ENCODE measurements around the gene NUDT22.

The NUDT22 gene

DNA sequence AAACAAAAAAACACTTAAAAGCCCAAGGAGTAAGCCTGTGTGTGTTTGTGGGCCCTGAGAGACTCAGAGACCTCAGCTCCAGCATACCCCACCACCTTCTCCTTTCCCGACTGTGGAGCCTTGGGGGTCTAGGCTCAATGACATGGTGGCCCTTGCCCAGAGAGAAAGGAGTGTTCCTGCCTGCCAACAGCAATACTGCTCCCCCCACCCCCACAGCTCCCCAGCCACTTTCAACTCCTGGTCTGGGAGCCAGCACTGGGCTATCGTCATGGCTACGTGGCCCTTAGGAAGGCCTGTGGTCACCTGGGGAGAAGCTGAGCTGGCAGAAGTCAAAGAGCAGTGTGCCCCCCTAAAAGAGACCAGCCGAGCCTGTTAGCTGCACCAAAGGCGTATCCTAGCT, 18.0 kb downstream of the NUDT22 start:
- Histone ChIP-seq H3K4me2 (ENCODE audit: low read depth, low read length, poor library complexity, severe bottlenecking) (no peak overlapping the region), H3K9ac (ENCODE audit: low read length) (no peak overlapping the region), H3K27me3 (ENCODE audit: low read length) (no peaks in the 10 kb centered on the region), H3K9me3 (ENCODE audit: insufficient read depth, low read length) (no peaks in the 10 kb centered on the region), H3K9me2 (replicated peaks; ENCODE audit: insufficient read depth, low read length) (no peaks in the 10 kb centered on the region), H3K4me3 (ENCODE audit: insufficient read depth, low read length, poor library complexity, severe bottlenecking) (no peak overlapping the region), H3F3A (ENCODE audit: insufficient read depth) (peaks cover 54% of the 10 kb centered on the region), H3K36me3 (ENCODE audit: low read length) (no peaks in the 10 kb centered on the region), H2AFZ (ENCODE audit: low read depth, low read length, severe bottlenecking) (no peak overlapping the region), H4K20me1 (ENCODE audit: low read depth, low read length) (no peaks in the 10 kb centered on the region), H3K27ac (ENCODE audit: low read depth, low read length) (no peak overlapping the region), H3K79me2 (ENCODE audit: insufficient read depth, low read length) (peaks cover 22% of the 10 kb centered on the region)
- TF ChIP-seq EZH2phosphoT487 (conservative IDR thresholded peaks at IDR 0.05; ENCODE audit: low read length), result no peak
- TF ChIP-seq, protein P1, sequence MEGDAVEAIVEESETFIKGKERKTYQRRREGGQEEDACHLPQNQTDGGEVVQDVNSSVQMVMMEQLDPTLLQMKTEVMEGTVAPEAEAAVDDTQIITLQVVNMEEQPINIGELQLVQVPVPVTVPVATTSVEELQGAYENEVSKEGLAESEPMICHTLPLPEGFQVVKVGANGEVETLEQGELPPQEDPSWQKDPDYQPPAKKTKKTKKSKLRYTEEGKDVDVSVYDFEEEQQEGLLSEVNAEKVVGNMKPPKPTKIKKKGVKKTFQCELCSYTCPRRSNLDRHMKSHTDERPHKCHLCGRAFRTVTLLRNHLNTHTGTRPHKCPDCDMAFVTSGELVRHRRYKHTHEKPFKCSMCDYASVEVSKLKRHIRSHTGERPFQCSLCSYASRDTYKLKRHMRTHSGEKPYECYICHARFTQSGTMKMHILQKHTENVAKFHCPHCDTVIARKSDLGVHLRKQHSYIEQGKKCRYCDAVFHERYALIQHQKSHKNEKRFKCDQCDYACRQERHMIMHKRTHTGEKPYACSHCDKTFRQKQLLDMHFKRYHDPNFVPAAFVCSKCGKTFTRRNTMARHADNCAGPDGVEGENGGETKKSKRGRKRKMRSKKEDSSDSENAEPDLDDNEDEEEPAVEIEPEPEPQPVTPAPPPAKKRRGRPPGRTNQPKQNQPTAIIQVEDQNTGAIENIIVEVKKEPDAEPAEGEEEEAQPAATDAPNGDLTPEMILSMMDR (IDR thresholded peaks at IDR 0.05; ENCODE audit: insufficient read depth, low read length, poor library complexity, severe bottlenecking), result no peak

DNA sequence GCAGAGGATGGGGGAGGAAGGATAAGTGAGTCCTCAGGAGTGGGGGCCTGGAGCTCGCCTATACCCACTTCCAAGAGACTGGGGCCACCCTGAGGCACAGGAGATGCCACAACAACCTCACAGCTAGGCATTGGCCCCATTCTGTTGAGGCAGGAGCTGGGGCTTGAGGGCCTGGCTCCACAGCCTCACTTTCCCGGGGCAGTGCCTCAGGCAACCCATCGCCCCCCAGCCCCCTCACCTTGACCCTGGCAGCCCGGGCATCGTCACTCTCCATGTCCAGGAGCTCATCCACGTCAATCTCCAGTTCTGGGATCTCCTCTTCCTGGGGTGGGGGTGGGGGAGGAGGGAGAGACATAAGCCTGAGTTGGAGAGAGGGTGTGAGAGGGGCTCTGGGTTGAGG, 18.9 kb downstream of the NUDT22 start:
- Histone ChIP-seq H3K9me3 (ENCODE audit: insufficient read depth, low read length) (no peaks in the 10 kb centered on the region), H3F3A (ENCODE audit: insufficient read depth) (peaks cover 48% of the 10 kb centered on the region), H2AFZ (ENCODE audit: low read depth, low read length, severe bottlenecking) (no peak overlapping the region), H3K27ac (ENCODE audit: low read depth, low read length) (peak overlapping the region; percentile 90), H3K9me2 (replicated peaks; ENCODE audit: insufficient read depth, low read length) (no peaks in the 10 kb centered on the region), H3K36me3 (ENCODE audit: low read length) (no peaks in the 10 kb centered on the region), H3K9ac (ENCODE audit: low read length) (peak overlapping the region; percentile 89), H3K4me3 (ENCODE audit: insufficient read depth, low read length, poor library complexity, severe bottlenecking) (peak overlapping the region; percentile 97), H4K20me1 (ENCODE audit: low read depth, low read length) (no peaks in the 10 kb centered on the region), H3K4me2 (ENCODE audit: low read depth, low read length, poor library complexity, severe bottlenecking) (peak overlapping the region; percentile 82), H3K27me3 (ENCODE audit: low read length) (no peaks in the 10 kb centered on the region), H3K79me2 (ENCODE audit: insufficient read depth, low read length) (peaks cover 22% of the 10 kb centered on the region)
- TF ChIP-seq, protein P1 (IDR thresholded peaks at IDR 0.05; ENCODE audit: insufficient read depth, low read length, poor library complexity, severe bottlenecking), result no peak
- no peak for TF ChIP-seq EZH2phosphoT487 (conservative IDR thresholded peaks at IDR 0.05; ENCODE audit: low read length)

DNA sequence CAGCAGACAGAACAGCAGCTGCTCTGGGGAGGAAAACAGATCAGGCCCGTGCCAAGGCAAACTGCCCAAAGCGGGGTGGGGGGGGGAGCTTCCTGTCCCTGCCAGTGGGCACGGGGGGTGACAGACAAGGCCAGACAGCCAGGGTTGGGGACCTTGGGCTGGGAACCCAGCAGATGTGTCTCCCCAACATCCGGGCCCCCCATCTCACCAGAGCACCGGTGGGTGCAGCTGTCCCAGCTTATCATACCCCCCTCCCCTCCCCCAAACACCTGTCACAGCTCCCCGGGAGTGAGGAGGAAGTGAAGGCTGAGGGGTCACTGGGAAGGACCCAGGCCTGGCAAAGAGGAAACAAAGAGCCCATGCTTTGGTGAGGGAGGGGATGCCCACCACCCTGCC, 19.3 kb downstream of the NUDT22 start:
- no peaks in the 10 kb centered on the region for H3K36me3 ChIP-seq (ENCODE audit: low read length)
- H3K27ac ChIP-seq (ENCODE audit: low read depth, low read length), result peak overlapping the region; percentile 90
- H2AFZ ChIP-seq (ENCODE audit: low read depth, low read length, severe bottlenecking), result no peak overlapping the region
- H3K9me2 ChIP-seq (replicated peaks; ENCODE audit: insufficient read depth, low read length), result no peaks in the 10 kb centered on the region
- H3K79me2 ChIP-seq (ENCODE audit: insufficient read depth, low read length), result peaks cover 22% of the 10 kb centered on the region
- H3K9ac ChIP-seq (ENCODE audit: low read length), result peak overlapping the region; percentile 89
- H3K27me3 ChIP-seq (ENCODE audit: low read length), result no peaks in the 10 kb centered on the region
- peak overlapping the region; percentile 97 for H3K4me3 ChIP-seq (ENCODE audit: insufficient read depth, low read length, poor library complexity, severe bottlenecking)
- no peaks in the 10 kb centered on the region for H4K20me1 ChIP-seq (ENCODE audit: low read depth, low read length)
- TF ChIP-seq, protein P1 (IDR thresholded peaks at IDR 0.05; ENCODE audit: insufficient read depth, low read length, poor library complexity, severe bottlenecking), result no peak
- TF ChIP-seq EZH2phosphoT487 (conservative IDR thresholded peaks at IDR 0.05; ENCODE audit: low read length), result no peak
- H3F3A ChIP-seq (ENCODE audit: insufficient read depth), result peaks cover 44% of the 10 kb centered on the region
- H3K9me3 ChIP-seq (ENCODE audit: insufficient read depth, low read length), result no peaks in the 10 kb centered on the region
- H3K4me2 ChIP-seq (ENCODE audit: low read depth, low read length, poor library complexity, severe bottlenecking), result peak overlapping the region; percentile 82
